Measurements from ENCODE around the gene LNX1. TPM values are rescaled to one million over a fixed set of nuclear protein-coding genes. Genes with fewer than 3 reads are reported as not detected.

Gene LNX1
- total RNA-seq, 4 donors from 2014 or later: 18.4 to 55.3 (median 31.9) TPM

GRCh38 chr4:53497487-53498244 lies 93.6 kb downstream of the LNX1 start:
- DNase-seq: peak in 1 of 3 donors; percentile 47
- Histone ChIP-seq H3K4me3 (no peak overlapping the region), H3K27ac (no peak overlapping the region), H3K4me1 (no peaks in the 10 kb centered on the region), H3K36me3 (peaks cover 0 to 3% (median 0%) of the 10 kb centered on the region in 3 donors), H3K9me3 (no peaks in the 10 kb centered on the region), H3K27me3 (no peaks in the 10 kb centered on the region)
- TF ChIP-seq POLR2A (IDR thresholded peaks at IDR 0.05): no peak
- no peak for TF ChIP-seq CTCF (IDR thresholded peaks at IDR 0.05)

GRCh38 chr4:53494851-53495250 lies 96.4 kb downstream of the LNX1 start:
- Histone ChIP-seq H3K4me3 (no peak overlapping the region), H3K27me3 (no peaks in the 10 kb centered on the region), H3K9me3 (no peaks in the 10 kb centered on the region), H3K4me1 (no peaks in the 10 kb centered on the region), H3K27ac (no peak overlapping the region), H3K36me3 (peaks cover 0 to 3% (median 0%) of the 10 kb centered on the region in 3 donors)
- no peak for DNase-seq
- no peak for TF ChIP-seq CTCF (IDR thresholded peaks at IDR 0.05)
- TF ChIP-seq POLR2A (IDR thresholded peaks at IDR 0.05): no peak

GRCh38 chr4:53490965-53491622 lies 100.2 kb downstream of the LNX1 start:
- Histone ChIP-seq H3K27me3 (no peaks in the 10 kb centered on the region), H3K9me3 (no peaks in the 10 kb centered on the region), H3K36me3 (peaks cover 0 to 3% (median 0%) of the 10 kb centered on the region in 3 donors), H3K4me3 (no peak overlapping the region), H3K27ac (no peak overlapping the region), H3K4me1 (no peaks in the 10 kb centered on the region)
- TF ChIP-seq CTCF (IDR thresholded peaks at IDR 0.05) (peak in 5 of 6 experiments; percentile 36 to 72 (median 67)), POLR2A (IDR thresholded peaks at IDR 0.05) (no peak)
- peak in 1 of 3 donors; percentile 53 for DNase-seq

- Histone ChIP-seq H3K36me3 (no peaks in the 10 kb centered on the region), H3K27ac (no peak overlapping the region), H3K27me3 (no peaks in the 10 kb centered on the region), H3K9me3 (no peaks in the 10 kb centered on the region), H3K4me1 (no peaks in the 10 kb centered on the region), H3K4me3 (no peak overlapping the region)
- no peak for DNase-seq
- TF ChIP-seq CTCF (IDR thresholded peaks at IDR 0.05) (no peak), POLR2A (IDR thresholded peaks at IDR 0.05) (no peak)
Measured at GRCh38 chr4:53490161-53490956, 100.9 kb downstream of the LNX1 start.

GRCh38 chr4:53489279-53489889 lies 101.9 kb downstream of the LNX1 start:
- Histone ChIP-seq H3K9me3 (no peaks in the 10 kb centered on the region), H3K27me3 (no peaks in the 10 kb centered on the region), H3K27ac (no peak overlapping the region), H3K4me3 (no peak overlapping the region), H3K36me3 (no peaks in the 10 kb centered on the region), H3K4me1 (no peaks in the 10 kb centered on the region)
- no peak for TF ChIP-seq POLR2A (IDR thresholded peaks at IDR 0.05)
- TF ChIP-seq CTCF (IDR thresholded peaks at IDR 0.05): no peak
- DNase-seq: no peak
